ENCODE data around the gene EPB41L2.

- TF ChIP-seq CTCF (IDR thresholded peaks at IDR 0.05) (no peak), EZH2 (IDR thresholded peaks at IDR 0.05) (no peak), EZH2phosphoT487 (IDR thresholded peaks at IDR 0.05) (no peak)
Measured at GRCh38 chr6:130888246-130888645, 174.8 kb downstream of the EPB41L2 start.
